Neuron (in vitro differentiated cells): ENCODE measurements around the gene VDR.

Experiments
- H2AFZ ChIP-seq: one replicate; pipeline ENCODE4 v1.6.1; 2013; ENCODE audit warnings: low read depth, mild to moderate bottlenecking, inconsistent platforms, low read length, moderate library complexity
- H3K27me3 ChIP-seq: one replicate; pipeline ENCODE4 v1.6.1; 2013; ENCODE audit warnings: low read length; ENCODE audit not compliant: insufficient read depth
- H3K36me3 ChIP-seq: one replicate; pipeline ENCODE4 v1.6.1; 2013; ENCODE audit warnings: low read length; ENCODE audit not compliant: insufficient read depth
- H3K4me1 ChIP-seq: one replicate; pipeline ENCODE4 v1.6.1; 2013; ENCODE audit warnings: low read length; ENCODE audit not compliant: insufficient read depth
- H3K4me3 ChIP-seq: 2 replicates; pipeline ENCODE4 v1.5.1; 2013; ENCODE audit warnings: mild to moderate bottlenecking, low read length, moderate library complexity
- H3K9me3 ChIP-seq: one replicate; pipeline ENCODE4 v1.6.1; 2013; ENCODE audit warnings: low read length

VDR gene

DNA sequence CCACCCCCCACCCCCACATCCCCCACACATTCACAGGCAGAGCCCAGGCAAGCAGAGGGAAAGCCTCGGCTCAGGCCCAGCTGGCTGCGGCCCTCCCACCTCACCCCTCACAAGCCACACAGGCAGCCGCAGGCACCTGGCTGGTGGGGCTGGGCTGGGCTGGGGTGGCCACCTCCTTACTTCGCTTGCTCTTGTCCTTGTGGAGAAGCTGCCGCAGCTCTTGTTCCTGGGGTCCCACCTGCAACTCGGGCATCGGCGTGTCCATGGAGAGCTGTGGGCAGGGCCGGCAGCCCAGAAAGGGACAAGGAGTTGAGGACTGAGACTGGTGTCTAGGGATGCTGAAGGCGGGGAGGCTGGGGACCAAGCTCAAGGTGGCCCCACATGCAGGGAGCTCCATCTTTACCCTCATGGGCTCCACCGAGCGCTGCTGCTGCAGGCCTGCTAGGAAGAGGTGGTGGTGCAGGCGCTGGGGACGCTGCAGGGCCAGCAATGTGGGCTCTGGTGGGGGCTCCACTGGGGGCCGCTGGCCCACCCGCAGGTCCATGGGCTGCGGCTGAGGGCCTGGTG, 106.3 kb downstream of the VDR start:
- H2AFZ ChIP-seq, result no peak overlapping the region
- H3K4me3 ChIP-seq, result no peak overlapping the region
- H3K4me1 ChIP-seq, result no peaks in the 10 kb centered on the region
- H3K9me3 ChIP-seq, result no peaks in the 10 kb centered on the region
- peaks cover 30% of the 10 kb centered on the region for H3K36me3 ChIP-seq
- H3K27me3 ChIP-seq, result no peaks in the 10 kb centered on the region

DNA sequence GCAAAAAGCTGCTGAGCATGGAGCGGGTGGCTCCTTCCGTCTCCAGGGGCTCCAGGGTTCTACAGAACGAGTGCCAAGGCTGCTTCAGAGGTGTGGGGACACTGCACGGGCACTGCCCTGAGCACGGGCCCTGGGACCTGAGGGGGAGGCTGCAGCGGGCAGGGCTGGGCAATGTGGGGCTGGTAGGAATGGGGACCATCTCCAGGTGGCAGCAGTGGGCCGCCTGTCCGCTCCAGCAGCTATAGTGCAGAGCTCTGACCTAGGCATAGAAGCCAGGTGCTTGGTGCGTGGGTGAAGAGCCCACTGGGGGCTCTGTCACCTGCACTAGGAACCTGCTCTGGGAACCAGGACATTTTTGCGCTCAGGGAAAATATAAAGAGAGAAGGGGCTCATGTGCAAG, 107.4 kb downstream of the VDR start:
- Histone ChIP-seq H3K4me1 (no peaks in the 10 kb centered on the region), H3K27me3 (no peaks in the 10 kb centered on the region), H3K9me3 (no peaks in the 10 kb centered on the region), H3K4me3 (no peak overlapping the region), H2AFZ (no peak overlapping the region), H3K36me3 (peaks cover 35% of the 10 kb centered on the region)

DNA sequence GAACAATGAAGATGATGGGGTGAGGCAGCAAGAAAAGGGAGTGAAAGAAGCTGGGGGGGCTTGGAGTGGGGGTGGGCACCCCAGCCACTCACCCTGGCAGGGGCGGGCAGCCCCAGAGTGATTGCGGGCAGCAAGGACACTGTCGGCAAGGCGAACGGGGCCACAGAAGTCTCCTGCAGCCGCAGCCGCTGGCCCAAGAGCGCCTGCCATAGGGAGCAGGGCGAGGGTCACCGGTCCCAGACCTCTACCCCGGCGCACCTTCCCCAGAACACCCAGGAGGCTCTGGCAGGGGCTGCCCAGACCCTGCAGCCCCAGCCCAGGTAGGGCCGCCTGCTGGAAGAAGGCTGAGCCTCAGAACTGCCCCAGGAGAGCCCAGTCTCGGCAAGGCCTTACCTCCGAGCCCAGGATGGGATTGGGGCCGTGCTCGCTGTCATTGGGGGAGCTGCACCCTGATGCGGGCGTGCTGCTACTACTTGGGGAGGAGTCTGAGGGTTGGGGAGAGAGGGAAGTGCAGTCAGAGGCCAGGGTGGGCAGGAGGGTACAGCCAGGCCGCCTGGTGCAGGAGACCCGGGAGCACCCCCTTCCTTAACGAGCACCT, 108.9 kb downstream of the VDR start:
- Histone ChIP-seq H3K36me3 (peaks cover 44% of the 10 kb centered on the region), H2AFZ (no peak overlapping the region), H3K9me3 (no peaks in the 10 kb centered on the region), H3K27me3 (no peaks in the 10 kb centered on the region), H3K4me3 (no peak overlapping the region), H3K4me1 (no peaks in the 10 kb centered on the region)

DNA sequence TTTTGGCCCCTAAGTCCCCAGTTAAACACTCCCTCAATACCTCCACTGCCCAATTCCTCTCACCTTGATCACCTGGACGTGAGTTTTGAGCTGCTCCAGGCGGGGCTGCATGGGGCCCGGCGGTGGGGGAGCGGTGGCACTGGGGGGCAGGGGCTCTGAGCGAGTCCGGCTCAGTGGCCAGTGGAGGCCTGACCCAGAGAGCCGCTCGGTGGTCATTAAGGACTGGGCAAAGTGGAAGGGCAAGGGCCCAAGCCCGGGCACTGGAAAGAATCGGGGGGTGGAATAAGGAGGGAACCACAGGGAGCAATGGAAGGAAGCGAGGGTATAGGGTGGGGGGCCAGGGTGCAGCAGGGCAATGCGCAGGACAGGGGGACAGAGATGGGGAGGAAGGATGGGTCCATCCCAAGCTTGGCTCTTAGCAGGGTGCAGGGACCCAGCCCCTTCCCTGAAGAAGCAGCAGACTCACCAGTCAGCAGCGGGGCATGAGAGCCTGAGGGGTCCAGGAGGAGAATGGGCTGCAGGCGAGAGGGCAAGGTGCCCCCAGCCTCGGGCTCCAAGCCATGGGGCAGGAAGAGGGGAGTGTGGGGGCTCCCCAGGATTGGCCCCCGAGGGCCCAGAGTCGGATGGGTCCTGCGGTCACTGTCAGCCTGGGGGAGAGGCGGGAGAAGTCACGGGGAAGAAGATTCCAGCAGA, 109.5 kb downstream of the VDR start:
- peaks cover 50% of the 10 kb centered on the region for H3K36me3 ChIP-seq
- H3K4me3 ChIP-seq, result no peak overlapping the region

DNA sequence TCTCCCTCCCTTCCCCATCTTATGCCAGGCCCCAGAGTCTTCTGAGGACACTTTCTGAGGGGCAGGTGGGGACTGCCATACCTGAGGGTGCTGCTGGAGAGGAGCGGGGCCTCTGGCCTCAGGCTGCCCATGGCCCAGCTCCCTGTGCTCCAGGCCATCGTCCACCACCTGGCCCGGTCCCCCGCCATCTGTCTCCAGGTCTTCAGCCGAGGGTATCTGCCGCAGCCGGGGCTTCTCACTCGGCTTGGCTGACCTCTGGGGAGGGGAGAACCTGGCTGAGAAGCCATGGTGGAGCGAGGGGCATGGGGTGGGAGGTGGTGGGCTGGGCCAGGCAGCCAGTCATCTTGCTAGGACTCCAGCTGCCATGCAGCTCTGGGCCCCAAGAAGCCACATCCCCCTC, 110.1 kb downstream of the VDR start:
- Histone ChIP-seq H3K9me3 (no peaks in the 10 kb centered on the region), H3K27me3 (no peaks in the 10 kb centered on the region), H3K36me3 (peaks cover 55% of the 10 kb centered on the region), H3K4me3 (no peak overlapping the region), H3K4me1 (no peaks in the 10 kb centered on the region), H2AFZ (no peak overlapping the region)

More for the DNA sequence above, 109.5 kb downstream of the VDR start:
- H3K4me1 ChIP-seq, result no peaks in the 10 kb centered on the region
- no peak overlapping the region for H2AFZ ChIP-seq
- H3K27me3 ChIP-seq, result no peaks in the 10 kb centered on the region
- H3K9me3 ChIP-seq, result no peaks in the 10 kb centered on the region

DNA sequence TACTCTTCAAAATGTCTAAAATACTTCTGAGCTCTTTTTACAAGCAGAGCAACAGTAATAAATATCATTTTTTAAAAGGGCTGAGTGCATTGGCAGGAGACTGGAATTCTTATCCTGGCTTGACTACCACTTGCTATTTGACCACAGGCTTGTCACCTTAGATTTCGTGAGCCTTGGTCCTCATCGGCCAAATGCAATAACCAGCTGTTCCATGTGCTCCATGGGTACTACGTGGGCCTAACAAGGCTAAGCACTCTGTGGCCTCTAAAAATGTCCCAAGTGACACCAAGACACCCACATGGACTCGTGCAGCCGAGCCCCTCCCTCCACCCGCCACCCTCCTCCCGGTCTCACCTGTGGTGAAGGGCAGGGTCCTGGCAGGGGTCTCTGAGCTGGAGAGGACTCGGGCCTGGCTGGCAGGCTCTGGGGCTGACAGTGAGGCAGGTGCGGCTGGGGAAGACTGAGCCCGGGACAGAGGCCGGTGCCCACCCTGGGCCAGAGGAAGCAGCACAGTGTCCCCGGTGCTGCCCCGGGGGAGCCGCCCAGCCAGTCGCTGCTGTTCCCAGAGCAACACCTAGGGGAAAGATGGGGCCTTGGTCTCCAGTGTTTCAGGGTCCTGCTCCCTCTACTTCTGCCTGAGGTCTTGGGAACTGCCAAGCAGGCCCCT, 111.6 kb downstream of the VDR start:
- no peaks in the 10 kb centered on the region for H3K27me3 ChIP-seq
- no peaks in the 10 kb centered on the region for H3K9me3 ChIP-seq
- no peak overlapping the region for H3K4me3 ChIP-seq
- no peaks in the 10 kb centered on the region for H3K4me1 ChIP-seq
- H3K36me3 ChIP-seq, result peaks cover 68% of the 10 kb centered on the region
- H2AFZ ChIP-seq, result no peak overlapping the region

DNA sequence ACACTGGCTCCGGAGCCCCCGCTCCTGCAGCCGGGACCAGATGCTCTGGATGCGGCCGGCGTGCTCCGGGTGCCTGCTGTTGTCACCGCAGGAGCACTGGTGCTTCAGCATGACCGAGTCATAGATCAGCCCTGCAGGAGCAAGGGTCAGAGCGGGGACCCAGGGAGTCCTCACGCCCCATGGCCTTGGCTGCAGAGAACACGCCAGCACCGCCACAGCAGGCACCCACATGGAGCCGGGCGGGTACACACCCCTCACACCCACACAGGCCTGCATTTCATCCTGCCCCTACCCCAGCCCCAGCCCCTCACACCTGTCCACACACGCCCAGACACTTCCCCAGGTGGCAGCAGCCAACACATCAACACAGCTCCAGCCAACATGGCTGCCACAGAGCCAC, 112.9 kb downstream of the VDR start:
- no peaks in the 10 kb centered on the region for H3K27me3 ChIP-seq
- H3K9me3 ChIP-seq, result no peaks in the 10 kb centered on the region
- peaks cover 79% of the 10 kb centered on the region for H3K36me3 ChIP-seq
- no peak overlapping the region for H3K4me3 ChIP-seq
- H2AFZ ChIP-seq, result no peak overlapping the region
- no peaks in the 10 kb centered on the region for H3K4me1 ChIP-seq
